Fibroblast of gingiva (primary cell): ENCODE measurements around the gene POU2F3.
A peak's percentile ranks its signal among the peaks of the same experiment; 100 is the strongest.

Source experiments
- DNase-seq: peaks from one replicate; pipeline ENCODE4 v3.0.0-alpha.2; 2011; ENCODE audit warnings: low read depth

Gene POU2F3

GRCh38 chr11:120239713-120240640 is at the start of gene POU2F3:
TSS of gene POU2F3 (plus strand) at chr11:120240140. CDS start at chr11:120240344, 204 bp downstream.
- DNase-seq: no peak

GRCh38 chr11:120191058-120191457 is 48.9 kb upstream of the POU2F3 start:
- DNase-seq: no peak

GRCh38 chr11:120192831-120193625 is 46.9 kb upstream of the POU2F3 start:
- no peak for DNase-seq

GRCh38 chr11:120194166-120194565 is 45.8 kb upstream of the POU2F3 start:
- DNase-seq: no peak

GRCh38 chr11:120195601-120196320 is 44.2 kb upstream of the POU2F3 start:
- no peak for DNase-seq

GRCh38 chr11:120196826-120197225 is 43.1 kb upstream of the POU2F3 start:
- DNase-seq: no peak

- no peak for DNase-seq
These were observed 42.6 kb upstream of the POU2F3 start for GRCh38 chr11:120197251-120197891.

- no peak for DNase-seq
These were observed 42.0 kb upstream of the POU2F3 start for GRCh38 chr11:120197977-120198376.

- DNase-seq: no peak
These were observed 41.5 kb upstream of the POU2F3 start for GRCh38 chr11:120198403-120198786.

GRCh38 chr11:120198787-120199469 is 41.0 kb upstream of the POU2F3 start:
- DNase-seq: no peak

GRCh38 chr11:120199613-120200012 is 40.3 kb upstream of the POU2F3 start:
- no peak for DNase-seq

- DNase-seq: no peak
These were observed 39.3 kb upstream of the POU2F3 start for GRCh38 chr11:120200677-120201076.

GRCh38 chr11:120201653-120202052 is 38.3 kb upstream of the POU2F3 start:
- no peak for DNase-seq

- no peak for DNase-seq
These were observed 36.3 kb upstream of the POU2F3 start for GRCh38 chr11:120203626-120204025.

GRCh38 chr11:120205596-120206161 is 34.3 kb upstream of the POU2F3 start:
- DNase-seq: peak; percentile 22

GRCh38 chr11:120207512-120207911 is 32.4 kb upstream of the POU2F3 start:
- no peak for DNase-seq

GRCh38 chr11:120208001-120208441 is 31.9 kb upstream of the POU2F3 start:
- peak; percentile 62 for DNase-seq

GRCh38 chr11:120208777-120209176 is 31.2 kb upstream of the POU2F3 start:
- peak; percentile 44 for DNase-seq

GRCh38 chr11:120209746-120210625 is 30.0 kb upstream of the POU2F3 start:
- no peak for DNase-seq
